HCT116 (cell line): Measurements from ENCODE around the gene PLAGL2.

Experiments used
- EZH2 ChIP-seq: fragments of 200-600 bp; sonication (generic); IDR thresholded peaks from 2 replicates; pipeline ENCODE4 v1.6.1; 2017; ENCODE audit warnings: antibody characterized with exemption, mixed run types
- POLR2A ChIP-seq: IDR thresholded peaks from 2 replicates; pipeline ENCODE4 v1.7.0; 2011; ENCODE audit warnings: borderline replicate concordance; ENCODE audit not compliant: insufficient read depth, insufficient read length; ENCODE audit errors: extremely low read depth
- RAD21 ChIP-seq: IDR thresholded peaks from 2 replicates; pipeline ENCODE4 v1.6.1; 2012; ENCODE audit warnings: low read depth, mild to moderate bottlenecking
- SIN3A ChIP-seq: IDR thresholded peaks from 2 replicates; pipeline ENCODE4 v1.6.1; 2012; ENCODE audit warnings: low read depth
- TF ChIP-seq, protein P1 (sequence below), 3 experiments: fragments of 200-600 bp in 1 of 3; sonication (generic) in 1 of 3; IDR thresholded peaks in 2 of 3; conservative IDR thresholded peaks in 1 of 3; 2 replicates each; pipeline ENCODE4 v1.5.1; 2012 to 2017; ENCODE audit warnings: low read depth in 2 of 3, low read length in 2 of 3, antibody characterized with exemption in 1 of 3, borderline replicate concordance in 1 of 3, control low read depth in 1 of 3, mild to moderate bottlenecking in 1 of 3, mixed read lengths in 1 of 3, mixed run types in 1 of 3, moderate library complexity in 1 of 3; ENCODE audit not compliant: insufficient read depth in 1 of 3

DNA sequence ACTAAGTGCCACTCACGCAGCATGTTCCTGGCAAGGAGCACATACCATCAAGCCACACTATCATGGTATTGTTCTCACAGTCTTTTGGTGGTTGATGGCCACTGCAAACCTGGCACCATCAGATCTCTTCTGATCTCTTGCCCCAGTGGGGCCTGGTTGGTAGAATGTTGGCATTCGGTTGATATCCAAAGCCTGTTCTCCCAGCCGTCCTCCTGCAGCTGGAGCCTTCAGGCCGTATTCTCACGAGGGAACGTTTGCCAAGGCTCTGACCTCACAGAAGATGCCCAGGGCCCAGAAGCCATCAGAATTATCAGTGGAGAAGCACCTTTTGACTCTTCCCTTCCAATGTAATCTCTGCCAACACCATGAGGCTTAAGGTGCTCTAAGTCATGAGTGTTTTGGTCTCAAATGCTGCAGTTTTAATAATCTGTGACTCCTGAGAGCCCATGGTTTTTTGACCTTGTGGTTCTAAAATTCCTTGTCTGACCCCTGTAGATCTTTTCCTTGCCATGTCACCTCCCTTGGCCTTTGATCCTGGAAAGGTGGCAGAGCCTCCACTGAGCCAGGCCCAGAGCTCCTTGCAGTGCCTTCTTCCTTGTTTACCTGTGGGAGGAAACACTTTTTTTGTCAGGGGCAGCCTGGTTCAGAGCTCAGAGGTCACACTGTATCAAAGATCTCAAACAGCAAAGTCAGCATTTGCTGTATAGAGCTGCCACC lies 27.9 kb upstream of the PLAGL2 start:
- TF ChIP-seq, protein P1, sequence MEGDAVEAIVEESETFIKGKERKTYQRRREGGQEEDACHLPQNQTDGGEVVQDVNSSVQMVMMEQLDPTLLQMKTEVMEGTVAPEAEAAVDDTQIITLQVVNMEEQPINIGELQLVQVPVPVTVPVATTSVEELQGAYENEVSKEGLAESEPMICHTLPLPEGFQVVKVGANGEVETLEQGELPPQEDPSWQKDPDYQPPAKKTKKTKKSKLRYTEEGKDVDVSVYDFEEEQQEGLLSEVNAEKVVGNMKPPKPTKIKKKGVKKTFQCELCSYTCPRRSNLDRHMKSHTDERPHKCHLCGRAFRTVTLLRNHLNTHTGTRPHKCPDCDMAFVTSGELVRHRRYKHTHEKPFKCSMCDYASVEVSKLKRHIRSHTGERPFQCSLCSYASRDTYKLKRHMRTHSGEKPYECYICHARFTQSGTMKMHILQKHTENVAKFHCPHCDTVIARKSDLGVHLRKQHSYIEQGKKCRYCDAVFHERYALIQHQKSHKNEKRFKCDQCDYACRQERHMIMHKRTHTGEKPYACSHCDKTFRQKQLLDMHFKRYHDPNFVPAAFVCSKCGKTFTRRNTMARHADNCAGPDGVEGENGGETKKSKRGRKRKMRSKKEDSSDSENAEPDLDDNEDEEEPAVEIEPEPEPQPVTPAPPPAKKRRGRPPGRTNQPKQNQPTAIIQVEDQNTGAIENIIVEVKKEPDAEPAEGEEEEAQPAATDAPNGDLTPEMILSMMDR (IDR thresholded peaks at IDR 0.05 in 2 of 3, conservative IDR thresholded peaks at IDR 0.05 in 1 of 3; ENCODE audit: borderline replicate concordance in 1 of 3, insufficient read depth in 1 of 3, low read depth in 2 of 3, low read length in 2 of 3) = no peak
- TF ChIP-seq EZH2 (no peak), POLR2A (no peak), SIN3A (no peak), RAD21 (no peak)
